Measurements from ENCODE around the gene CABYR.

CABYR gene

DNA sequence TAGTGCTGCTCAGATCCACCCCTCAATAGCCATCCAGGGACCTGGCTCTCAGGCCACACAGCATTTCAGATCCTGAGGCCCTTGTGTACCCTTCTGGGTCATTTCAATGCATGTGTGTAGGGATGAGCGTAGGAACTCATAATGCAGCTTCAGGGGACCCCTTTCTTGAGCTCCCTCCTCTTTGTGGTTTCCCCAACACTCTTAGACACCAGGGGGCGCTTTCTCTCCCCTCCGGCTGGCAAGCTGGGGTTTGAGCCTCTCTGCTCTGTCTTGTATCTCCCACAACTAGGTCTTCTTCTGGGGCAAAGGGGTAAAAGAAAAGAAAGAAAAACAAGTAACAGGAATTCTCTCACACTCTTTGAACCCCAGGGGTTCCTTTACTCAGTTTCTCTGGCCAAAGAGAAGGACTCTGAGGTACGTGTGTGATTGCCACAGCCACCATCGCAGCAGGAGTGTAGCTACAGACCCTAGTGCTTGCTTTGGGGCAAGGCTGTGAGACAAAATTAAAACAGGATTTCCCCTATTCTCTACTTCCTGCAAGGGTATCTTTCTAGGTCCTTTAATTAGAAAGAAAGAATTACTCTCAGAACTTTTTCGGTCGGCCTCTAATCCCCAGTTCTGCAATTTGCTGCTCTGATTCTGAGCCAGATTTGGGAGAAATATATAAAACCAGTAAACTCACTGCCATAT lies 38.0 kb downstream of the CABYR start:
- TF ChIP-seq, protein P1, sequence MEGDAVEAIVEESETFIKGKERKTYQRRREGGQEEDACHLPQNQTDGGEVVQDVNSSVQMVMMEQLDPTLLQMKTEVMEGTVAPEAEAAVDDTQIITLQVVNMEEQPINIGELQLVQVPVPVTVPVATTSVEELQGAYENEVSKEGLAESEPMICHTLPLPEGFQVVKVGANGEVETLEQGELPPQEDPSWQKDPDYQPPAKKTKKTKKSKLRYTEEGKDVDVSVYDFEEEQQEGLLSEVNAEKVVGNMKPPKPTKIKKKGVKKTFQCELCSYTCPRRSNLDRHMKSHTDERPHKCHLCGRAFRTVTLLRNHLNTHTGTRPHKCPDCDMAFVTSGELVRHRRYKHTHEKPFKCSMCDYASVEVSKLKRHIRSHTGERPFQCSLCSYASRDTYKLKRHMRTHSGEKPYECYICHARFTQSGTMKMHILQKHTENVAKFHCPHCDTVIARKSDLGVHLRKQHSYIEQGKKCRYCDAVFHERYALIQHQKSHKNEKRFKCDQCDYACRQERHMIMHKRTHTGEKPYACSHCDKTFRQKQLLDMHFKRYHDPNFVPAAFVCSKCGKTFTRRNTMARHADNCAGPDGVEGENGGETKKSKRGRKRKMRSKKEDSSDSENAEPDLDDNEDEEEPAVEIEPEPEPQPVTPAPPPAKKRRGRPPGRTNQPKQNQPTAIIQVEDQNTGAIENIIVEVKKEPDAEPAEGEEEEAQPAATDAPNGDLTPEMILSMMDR (IDR thresholded peaks at IDR 0.05; ENCODE audit: low read depth, low read length) = peak; percentile 91
- H3K4me3 ChIP-seq (replicated peaks in 1 of 2; ENCODE audit: low read depth in 2 of 2, low read length in 2 of 2) = no peak overlapping the region
- DNase-seq (ENCODE audit: low read depth in 2 of 2) = peak; percentile 69 to 70

DNA sequence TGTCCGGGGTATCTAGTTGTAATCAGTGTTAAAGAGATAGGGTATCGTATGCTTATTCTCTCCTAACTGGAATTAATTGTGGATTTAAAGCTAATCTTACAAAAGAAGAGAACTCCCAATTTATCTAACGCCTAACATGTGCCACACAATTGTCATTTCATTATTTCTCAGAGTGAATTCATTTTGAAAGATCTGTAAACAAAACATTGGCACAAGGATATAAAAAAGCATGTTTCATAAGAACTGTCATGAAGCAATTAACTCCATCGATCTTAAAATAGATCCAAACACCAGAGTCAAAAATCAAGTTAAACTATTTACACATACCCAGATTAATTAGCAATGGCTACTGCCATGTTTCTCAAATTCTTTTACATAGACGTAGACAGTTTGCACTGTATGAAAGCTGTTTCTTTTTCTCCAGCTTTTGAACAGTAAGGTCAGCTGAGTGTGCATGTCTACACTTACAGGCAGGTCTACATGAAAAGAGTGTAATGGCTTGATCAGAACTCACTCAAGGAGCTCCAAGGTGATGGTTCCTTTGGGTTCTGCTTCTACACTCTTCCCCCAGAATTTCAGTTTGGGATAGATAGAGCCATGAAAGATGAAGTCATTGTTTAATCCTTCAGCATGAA lies 38.8 kb downstream of the CABYR start:
- DNase-seq (ENCODE audit: low read depth in 2 of 2) = no peak
- TF ChIP-seq, protein P1 (IDR thresholded peaks at IDR 0.05; ENCODE audit: low read depth, low read length) = no peak
- no peak overlapping the region for H3K4me3 ChIP-seq (replicated peaks in 1 of 2; ENCODE audit: low read depth in 2 of 2, low read length in 2 of 2)

DNA sequence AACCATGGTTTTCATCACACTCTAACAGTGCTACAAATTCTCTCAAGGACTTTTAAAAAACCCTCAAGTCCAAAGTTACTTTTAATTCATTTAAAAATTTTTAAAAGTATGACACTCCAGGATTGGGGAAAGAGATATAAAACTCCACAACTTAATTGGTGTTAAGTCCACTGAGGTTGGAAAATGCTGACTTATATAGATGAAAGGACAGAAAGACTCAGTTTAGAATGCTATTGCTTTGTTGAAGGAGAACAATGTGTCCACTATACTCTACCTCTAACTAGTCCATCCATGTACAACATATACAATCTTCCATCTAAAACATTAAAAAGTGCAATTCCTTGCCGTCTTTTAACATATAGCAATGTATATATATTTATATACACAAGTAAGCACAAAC lies 41.2 kb downstream of the CABYR start:
- H3K4me3 ChIP-seq (replicated peaks in 1 of 2; ENCODE audit: low read depth in 2 of 2, low read length in 2 of 2) = no peak overlapping the region
- DNase-seq (ENCODE audit: low read depth in 2 of 2) = no peak
- TF ChIP-seq, protein P1 (IDR thresholded peaks at IDR 0.05; ENCODE audit: low read depth, low read length) = no peak

DNA sequence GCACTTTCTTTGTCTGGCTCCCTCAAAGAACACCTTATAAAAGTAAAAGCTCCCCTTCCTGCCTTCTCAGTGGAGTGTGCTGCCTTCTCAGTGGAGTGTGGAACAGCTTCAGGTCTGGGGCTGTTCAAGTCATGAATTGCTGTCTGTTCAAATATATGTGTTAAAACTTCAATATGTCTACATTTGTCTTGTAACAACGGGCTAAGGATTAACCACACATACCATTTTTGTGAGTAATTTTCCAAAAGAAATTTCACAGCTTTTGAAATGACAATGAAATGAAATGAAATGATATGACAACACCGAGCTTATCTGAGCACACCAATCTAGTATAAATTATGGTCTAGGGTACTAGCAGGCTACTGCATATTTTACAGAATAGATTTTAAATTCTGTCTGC lies 42.9 kb downstream of the CABYR start:
- no peak overlapping the region for H3K4me3 ChIP-seq (replicated peaks in 1 of 2; ENCODE audit: low read depth in 2 of 2, low read length in 2 of 2)
- TF ChIP-seq, protein P1 (IDR thresholded peaks at IDR 0.05; ENCODE audit: low read depth, low read length) = no peak
- DNase-seq (ENCODE audit: low read depth in 2 of 2) = peak; percentile 20 to 40

DNA sequence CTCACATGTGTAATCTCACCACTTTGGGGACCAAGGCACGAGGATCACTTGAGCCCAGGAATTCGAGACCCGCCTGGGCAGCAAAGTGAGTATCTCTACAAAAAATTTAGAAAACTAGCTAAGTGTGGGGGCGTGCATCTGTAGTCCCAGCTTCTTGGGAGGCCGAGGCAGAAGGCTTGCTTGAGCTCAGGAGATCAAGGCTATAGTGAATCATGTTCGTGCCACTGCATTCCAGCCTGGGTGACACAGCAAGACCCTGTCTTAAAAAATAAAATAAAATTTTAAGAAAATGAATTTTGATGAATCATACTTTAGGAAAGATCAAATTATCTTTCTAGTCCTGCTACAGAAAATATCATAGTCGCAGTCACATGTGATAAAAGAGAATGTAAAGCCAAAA lies 46.9 kb downstream of the CABYR start:
- TF ChIP-seq, protein P1 (IDR thresholded peaks at IDR 0.05; ENCODE audit: low read depth, low read length) = no peak
- no peak overlapping the region for H3K4me3 ChIP-seq (replicated peaks in 1 of 2; ENCODE audit: low read depth in 2 of 2, low read length in 2 of 2)
- DNase-seq (ENCODE audit: low read depth in 2 of 2) = peak; percentile 46 to 82

DNA sequence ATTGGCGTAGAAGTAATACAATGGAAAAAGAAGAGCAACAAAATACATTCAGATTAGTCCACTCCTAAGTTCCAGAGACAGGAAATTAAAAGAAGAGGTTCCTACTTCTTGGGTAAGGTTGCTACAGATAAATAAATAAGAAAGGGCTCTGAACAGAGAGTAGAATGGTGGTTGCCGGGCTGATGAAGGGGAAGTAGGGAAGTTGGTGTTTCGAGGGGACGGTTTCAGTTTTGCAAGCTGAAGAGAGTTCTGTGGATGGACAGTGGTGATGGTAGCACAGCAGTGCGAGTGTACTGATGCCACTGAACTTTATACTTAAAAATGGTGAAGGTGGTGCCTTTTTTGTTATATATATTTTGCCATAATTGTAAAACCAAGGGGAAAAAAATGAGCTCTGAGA lies 48.2 kb downstream of the CABYR start:
- DNase-seq (ENCODE audit: low read depth in 2 of 2) = no peak
- TF ChIP-seq, protein P1 (IDR thresholded peaks at IDR 0.05; ENCODE audit: low read depth, low read length) = no peak
- no peak overlapping the region for H3K4me3 ChIP-seq (replicated peaks in 1 of 2; ENCODE audit: low read depth in 2 of 2, low read length in 2 of 2)
